GM03348 (cell line): ENCODE data around the gene CENPX.
"Not testable (repeated sequence)": the region's sequence is repeated elsewhere in the genome, so short reads cannot be mapped to it uniquely, and the experiment has no call there.

Source experiments
- DNase-seq: peaks from one replicate; pipeline ENCODE4 v3.0.0; 2012; ENCODE audit warnings: low spot score

Gene CENPX

GRCh38 chr17:81998691-81999438, 23.8 kb downstream of the CENPX start:
- no peak for DNase-seq

DNA sequence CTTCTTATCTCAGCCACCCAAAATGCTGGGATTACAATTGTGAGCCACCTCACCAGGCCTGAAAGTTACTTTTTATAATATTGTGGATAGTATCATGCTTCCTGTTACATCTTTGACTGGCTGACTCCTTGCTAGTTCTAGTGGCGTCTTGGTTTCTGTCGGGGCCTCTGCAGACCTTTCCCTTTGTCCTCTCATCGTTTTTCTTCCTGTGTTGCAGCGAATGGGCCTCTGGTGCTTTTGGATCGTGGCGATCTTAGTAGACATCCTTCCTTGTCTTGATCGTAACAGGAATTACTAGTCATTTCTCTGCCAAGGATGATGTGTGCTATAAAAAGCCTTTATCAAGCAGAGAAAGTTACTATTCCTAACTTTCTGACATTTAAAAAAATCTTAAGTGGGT, 24.5 kb downstream of the CENPX start:
- no peak for DNase-seq

DNA sequence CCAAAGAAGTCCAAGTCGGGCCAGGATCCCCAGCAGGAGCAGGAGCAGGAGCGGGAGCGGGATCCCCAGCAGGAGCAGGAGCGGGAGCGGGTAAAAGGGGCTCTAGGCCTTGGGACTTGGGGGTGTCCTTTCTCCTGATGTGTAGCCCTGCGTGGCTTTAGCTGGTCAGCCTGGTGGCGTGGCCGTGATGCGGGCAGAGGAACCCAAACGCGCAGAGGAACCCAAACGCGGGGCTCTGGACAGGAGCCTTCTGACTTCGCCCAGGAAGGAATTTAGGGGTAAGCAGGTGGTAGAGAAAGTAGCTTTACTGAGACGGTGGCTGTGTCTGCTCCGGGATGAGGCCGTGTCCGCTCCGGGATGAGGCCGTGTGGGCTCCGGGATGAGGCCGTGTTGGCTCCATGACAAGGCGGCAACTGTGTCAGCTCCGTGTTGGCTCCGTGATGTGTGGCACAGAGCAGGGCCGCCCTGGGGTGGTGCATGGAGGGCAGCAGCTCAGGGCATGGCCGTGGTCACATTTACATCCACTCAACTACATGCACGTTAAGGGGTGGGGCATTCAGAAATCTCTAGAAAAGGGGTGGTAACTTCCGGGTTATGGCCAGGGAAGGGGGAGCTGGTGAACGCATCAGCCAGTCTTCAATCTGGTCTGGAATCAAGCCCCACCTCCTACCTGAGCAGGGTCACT, 25.8 kb downstream of the CENPX start:
- DNase-seq: no peak

DNA sequence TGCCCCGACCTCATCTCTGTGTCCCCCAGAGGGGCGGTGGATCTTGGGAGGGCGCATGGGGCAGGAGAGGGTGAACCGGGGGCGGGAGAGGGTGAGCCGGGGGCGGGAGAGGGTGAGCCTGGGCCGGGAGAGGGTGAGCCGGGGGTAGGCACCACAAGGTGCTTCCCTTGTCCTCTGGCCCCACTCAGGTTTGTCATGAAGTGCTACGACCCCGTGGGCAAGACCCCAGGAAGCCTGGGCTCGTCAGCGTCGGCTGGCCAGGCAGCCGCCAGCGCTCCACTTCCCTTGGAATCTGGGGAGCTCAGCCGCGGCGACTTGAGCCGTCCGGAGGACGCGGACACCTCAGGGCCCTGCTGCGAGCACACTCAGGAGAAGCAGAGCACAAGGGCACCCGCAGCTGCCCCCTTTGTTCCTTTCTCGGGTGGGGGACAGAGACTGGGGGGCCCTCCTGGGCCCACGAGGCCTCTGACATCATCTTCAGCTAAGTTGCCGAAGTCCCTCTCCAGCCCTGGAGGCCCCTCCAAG, 26.4 kb downstream of the CENPX start:
- no peak for DNase-seq

DNA sequence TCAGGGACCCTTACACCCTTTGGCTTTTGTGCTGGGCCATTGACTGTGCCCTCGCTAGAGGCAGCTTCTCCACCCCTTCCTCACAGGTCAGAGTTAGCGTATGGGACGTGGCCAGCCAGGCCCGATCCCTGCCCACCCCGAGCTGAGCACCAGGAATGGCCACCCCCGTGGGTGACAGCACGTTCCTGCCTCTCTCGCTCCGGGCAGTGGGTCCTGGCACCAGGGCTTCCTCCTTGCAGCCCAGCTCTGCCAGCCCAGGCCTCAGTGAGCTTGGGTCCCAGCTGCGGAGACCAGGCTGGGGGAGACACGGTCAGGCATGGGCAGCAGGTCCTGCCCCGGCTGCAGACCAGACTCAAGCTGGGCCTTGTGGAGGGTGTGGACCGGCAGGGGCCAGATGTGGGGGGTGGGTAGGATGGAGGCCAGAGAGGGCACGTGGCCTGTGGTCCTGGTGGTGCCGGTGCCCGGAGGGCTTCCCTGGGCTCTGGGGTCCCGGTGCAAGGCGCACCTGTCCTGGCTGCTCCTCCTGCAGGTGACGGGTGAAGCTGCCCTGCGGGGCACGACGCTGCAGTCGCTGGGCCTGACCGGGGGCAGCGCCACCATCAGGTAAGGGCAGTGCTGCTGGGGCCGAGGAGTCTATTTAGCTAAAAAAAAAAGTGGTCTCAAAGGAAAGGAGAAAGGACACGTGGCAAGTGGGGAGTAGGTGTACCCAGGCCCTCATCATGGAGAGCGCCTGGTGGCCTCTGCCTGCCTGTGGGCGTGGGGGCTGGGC, 27.0 kb downstream of the CENPX start:
- no peak for DNase-seq

GRCh38 chr17:81994593-81995462, 27.9 kb downstream of the CENPX start:
- DNase-seq: no peak

DNA sequence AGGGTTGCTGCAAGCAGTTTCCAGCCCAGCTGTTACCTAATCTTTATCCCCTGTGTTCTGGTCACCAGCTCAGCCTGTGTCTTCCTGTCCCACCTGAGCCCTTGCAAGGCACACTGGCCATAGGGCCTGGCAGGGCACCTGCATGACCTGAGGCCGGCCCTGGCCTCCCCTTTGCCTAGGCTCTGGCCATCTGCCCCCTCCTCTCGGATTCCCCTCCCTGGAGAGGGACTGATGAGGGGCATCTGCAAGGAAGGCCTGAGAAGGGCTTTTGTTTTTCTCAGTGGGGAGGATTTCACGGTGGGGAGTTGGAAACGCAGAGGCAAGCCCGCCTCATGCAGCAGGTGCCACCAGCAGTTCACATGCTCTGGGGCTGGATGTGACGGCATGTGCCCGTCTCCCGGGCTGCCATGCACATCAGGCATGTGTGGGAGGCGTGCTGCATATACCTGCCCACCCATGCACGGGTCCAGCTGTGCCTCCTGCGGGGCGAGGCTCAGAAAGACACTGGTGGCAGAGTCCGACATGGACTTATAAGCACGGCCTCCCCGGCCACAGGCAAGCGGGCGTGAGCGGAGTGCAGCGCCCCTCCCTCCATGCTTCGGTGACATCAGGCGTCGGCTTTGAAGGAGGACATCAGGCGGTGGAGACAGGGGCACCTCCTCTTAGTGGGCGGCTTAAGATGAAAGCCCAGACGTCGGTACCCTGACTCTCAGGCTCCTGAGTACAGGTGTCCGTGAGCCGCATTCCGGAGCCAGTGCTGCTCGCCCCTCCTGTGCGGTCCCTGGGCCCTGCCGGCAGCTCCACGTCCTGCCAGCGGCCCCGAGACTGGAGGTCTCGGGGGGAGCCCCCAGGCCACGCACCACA, 28.7 kb downstream of the CENPX start:
- no peak for DNase-seq

DNA sequence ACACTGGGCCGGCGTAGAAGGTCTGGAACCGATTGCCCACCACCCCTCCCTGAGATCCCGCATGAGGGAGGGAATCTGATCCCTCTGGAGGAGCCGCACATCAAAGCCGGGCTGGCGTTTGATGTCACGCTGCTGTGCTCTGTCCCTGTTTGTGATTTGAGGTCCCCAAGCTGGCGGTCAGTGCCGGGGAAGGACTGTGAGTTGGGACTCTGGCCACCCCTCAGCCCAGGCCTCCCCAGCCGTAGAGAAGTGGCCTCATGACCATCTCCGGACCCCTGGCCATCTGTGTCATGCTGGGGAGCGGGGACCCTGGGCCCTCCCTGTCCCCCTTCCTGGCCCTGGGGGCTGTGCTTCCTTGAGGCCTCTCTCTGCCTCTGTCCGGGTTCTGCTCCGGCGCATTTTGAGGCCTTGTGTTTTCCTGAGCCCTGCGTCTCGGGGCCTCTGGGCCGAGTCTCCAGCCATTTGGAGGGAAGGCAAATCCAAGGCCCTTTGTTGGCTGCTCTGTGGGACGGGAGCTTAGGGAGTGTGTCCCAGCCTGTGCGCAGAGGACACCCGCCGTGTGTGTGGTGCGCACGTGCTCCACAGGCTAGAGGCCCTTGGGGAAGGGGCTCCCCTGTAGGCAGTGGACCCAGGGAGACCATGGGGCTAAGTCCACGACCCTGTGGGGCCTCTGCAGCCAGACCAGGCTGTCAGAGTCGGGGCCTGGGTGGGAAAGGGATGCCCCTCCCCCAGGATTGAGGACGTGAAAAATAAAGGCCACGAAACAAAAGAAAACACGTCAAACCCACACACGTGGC, 30.2 kb downstream of the CENPX start:
- no peak for DNase-seq

GRCh38 chr17:81991684-81992305, 30.9 kb downstream of the CENPX start:
- peak; percentile 87 for DNase-seq

- DNase-seq: no peak
Measured at GRCh38 chr17:81990836-81991683, 31.6 kb downstream of the CENPX start.

DNA sequence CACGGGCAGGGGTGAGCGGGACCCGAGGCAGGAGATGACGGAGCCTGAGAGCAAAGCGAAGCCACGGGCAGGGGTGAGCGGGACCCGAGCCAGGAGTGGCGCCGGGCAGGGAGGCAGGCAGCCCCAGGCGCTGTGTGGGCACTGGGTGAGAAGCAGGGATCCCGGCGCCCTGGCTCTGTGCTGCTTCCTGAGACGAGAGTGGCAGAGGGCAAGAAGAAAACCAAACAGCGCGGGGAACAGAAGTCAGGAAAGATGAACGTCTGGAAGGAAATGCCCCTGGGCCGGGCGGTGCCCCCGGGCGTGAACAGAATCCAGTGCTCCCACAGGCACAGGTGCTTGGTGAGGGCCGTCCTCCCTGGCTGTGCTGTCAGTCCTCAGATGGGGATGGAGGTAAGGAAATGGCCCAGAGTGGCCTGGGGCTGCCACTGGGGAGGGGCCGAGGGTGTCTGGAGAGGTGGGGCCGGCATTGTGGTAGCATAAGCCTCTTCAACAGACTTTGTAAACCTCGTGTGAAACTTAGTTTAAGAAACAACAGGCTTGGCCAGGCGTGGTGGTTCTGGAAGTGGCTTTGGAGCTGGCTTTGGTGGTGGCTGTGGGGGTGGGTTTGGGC, 35.4 kb downstream of the CENPX start:
- DNase-seq: no peak

DNA sequence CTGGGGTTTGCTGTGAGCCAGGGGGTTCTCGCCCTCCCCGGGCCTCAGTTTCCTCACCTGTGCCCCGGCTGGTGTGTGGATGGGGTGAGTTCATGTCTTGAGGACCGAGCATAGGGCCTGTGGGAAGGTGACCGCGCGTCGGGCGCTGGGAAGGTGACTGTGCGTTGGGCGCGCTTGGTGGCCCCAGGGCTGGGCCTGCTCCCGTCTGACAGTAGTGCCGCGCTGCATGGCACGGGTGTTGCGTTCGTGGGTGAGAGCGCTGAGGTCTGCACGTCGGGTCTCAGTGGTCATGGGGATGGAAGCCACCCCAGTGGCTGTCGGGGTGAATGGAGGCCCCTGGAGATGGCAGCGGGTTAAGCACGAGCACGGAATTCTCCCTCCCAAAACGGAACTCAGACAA, 36.1 kb downstream of the CENPX start:
- no peak for DNase-seq

- no peak for DNase-seq
Measured at GRCh38 chr17:81984773-81985410, 37.8 kb downstream of the CENPX start.

DNA sequence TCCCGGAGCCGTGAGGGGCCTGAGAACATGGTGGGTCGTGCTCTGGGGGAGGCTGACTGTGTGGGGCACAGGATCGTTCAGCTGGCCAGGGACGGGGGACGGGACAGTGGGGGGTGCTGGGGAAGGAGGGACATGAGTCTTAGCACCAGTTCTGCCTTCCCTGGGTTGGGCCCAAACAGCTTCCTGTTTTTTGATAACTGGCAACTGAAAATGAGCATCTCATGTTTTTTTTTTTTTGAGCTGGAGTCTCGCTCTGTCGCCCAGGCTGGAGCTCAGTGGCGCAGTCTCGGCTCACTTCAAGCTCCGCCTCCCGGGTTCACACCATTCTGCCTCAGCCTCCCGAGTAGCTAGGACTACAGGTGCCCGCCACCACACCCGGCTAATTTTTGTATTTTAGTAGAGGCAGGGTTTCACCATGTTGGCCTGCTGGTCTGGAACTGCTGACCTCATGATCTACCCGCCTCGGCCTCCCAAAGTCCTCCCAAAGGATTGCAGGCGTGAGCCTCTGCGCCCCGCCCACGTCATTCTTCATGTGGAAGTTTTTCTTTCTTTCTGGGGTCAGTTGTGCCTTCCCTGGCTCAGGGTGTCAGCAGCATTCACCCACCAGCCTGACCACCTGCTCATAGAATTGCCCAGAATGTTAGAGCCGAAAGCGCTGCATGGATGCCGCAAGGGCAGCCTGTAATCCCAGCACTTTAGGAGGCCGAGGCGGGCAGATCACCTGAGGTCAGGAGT, 38.9 kb downstream of the CENPX start:
- DNase-seq: no peak

- DNase-seq: no peak
Measured at GRCh38 chr17:81983011-81983638, 39.6 kb downstream of the CENPX start.

GRCh38 chr17:81981511-81981910, 41.2 kb downstream of the CENPX start:
- not testable (repeated sequence) for DNase-seq
